ENCODE data around the gene CTSH.
A peak's percentile ranks its signal among the peaks of the same experiment; 100 is the strongest.

CTSH gene

GRCh38 chr15:78977591-78978347 lies 32.9 kb upstream of the CTSH start:
- no peak for DNase-seq

DNA sequence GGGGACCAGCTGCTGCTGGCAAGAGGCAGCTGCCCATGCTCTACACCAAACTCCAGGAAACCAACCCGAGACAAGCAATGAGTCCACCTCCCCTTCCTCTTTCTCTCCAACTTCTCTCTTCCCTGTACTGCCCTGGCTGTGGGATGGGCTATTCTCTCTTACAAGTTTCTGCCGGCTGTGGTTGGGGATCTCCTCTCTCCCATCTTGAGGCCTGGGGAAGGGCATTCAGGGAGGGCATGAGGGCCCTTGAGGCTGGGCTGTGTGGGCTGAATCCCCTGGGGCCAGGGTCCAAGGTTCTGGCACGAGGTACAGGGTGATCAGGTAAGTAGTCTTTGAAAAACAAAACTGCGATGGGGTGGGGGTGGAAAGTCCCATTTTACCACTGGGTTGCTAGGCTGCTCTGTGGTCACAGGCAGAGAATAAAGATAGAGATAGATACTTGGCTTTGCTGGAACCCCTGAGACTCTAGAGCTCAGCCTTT lies 32.3 kb upstream of the CTSH start:
- DNase-seq, result no peak

DNA sequence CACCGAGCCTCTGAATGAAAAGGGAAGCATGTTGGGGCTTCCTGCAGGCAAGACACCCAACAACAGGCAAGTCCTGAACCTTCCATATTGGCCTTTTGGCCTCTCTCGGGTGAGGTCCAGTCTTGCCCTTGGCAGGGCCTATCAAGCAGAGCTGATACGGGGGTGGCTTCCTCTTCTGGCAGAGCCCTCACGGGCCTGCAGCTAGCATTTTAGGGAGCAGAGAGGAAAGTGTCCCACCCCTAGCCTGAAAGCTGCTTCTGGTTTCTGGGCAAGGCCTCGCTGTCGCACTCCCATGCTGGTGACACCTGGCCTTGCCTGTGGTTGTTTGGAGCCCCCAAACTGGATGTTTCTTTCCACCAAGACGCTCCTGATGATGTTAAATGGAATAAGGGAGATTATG lies 31.8 kb upstream of the CTSH start:
- DNase-seq, result no peak

DNA sequence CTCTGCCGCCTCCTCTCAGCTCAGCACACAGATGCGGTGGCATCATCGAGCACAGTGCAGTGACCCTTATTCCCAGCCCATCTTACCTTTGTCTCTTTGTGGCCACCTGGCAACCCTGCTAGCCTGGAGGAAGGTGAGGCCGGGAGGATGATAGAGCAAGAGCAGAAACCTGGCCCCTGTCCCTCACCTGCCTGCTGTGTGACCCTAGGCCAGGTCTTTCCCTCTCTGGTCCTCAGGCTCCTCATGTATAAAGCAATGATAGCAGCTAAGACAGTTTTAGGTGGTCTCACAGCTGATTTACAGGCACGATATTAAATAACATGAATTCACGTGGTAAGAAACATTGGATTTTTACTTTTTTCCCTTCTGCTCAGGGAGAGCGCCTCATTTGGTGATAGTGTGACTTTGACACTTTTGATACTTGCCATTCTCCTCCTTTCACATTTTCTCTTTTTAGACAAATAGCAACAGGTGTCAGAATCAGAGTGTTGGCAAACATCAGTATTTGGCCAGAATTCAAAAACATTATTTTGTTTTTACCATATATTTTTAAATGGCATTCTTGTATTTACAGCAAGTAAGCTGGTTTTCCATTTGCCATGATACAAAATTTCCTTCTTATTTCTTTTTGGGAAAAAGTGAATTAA lies 29.5 kb upstream of the CTSH start:
- DNase-seq, result no peak

DNA sequence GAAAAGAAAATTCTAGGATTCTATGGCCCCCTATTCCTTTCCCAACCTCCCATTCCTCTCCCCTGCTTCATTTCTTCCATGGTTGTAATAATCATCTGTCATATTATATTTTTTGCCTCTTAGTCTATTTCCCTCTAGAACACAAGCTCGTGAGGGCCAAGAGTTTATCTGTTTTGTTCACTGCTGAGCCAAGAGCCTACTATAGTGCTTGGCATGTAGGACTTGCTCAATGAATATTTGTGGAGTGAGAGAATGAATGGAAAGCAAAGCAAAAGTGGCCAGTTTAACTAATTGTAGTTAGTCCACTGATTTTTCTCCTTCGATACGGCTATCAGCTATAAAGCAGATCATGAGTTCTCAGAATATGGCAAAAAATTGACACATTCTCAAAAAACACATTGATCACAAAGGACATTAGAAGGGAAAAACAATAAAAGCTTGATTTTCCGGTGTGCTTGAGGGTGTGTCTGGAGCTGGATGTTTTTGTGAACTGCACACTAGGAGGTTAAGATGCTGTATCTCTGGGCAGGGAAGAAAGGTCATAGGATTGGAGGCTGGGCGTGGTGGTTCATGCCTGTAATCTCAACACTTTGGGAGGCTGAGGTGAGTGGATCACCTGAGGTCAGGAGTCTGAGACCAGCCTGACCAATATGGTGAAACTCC lies 25.0 kb upstream of the CTSH start:
- no peak for DNase-seq

- no peak for DNase-seq
Observed at GRCh38 chr15:78968539-78969271, 23.9 kb upstream of the CTSH start.

- DNase-seq, result no peak
Observed at GRCh38 chr15:78968114-78968513, 23.3 kb upstream of the CTSH start.

DNA sequence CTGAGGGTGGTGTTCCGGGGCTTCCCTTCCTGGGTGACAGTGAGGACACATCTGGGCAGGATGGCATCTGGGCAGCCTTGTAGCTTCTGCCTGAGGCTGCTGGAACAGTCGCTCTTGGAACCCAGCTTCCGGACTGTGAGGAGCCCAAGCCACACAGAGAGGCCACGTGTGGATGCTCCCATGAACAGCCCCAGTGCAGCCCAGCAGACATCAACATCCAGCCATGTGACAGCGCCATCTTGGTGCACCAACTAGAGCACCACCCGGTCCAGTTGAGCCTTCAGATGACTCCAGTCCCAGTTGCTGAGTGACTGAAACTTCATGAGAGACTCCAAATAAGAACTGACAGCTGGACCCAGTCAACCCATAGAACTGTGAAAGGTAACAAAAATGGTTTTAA lies 15.5 kb upstream of the CTSH start:
- no peak for DNase-seq

- DNase-seq, result no peak
Observed at GRCh38 chr15:78959360-78959759, 14.5 kb upstream of the CTSH start.

DNA sequence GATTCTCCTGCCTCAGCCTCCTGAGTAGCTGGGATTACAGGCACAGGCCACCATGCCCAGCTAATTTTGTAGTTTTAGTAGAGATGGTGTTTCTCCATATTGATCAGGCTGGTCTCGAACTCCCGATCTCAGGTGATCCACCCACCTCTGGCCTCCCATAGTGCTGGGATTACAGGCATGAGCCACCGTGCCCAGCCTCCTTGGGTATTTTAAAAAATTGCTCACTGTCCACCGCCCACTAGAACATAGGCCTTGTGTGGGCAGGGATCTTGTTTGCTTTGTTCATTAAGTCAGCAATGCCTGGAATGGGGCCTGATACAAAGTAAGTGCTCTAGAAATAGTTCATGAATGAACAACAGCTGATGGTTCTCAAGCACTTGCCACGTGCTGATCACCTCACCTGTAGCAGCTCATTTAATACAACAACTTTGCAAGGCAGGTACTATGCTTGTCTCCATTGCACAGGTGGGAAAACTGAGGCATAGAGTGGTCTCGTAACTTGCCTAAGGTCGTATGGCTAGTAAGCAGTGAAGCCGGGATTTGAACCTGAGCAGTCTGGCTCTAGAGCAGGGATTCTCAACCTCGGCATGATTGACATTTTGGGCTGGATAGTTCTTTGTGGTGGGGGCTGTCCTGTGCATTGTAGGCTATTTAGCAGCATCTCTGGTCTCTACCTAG lies 12.7 kb upstream of the CTSH start:
- DNase-seq, result no peak

DNA sequence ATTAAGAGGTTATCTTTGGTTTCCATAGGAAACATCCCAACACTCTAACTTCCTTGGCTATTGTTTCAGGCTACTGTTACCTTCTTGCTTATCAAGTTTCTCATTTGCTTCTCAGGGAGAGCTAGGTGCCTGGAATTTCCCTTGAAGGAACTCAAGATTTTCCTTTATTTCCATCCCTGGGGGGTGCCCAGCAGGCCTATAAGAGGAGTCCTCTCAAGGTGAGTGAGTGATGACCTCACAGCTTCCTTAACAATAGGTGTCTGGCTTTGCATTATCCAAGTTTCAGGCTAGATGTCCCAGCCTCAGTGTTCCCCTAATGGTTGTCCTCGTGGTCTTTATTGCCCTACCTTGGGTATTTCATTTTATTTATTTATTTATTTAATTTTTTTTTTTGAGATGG lies 12.1 kb upstream of the CTSH start:
- no peak for DNase-seq

GRCh38 chr15:78955355-78955754 lies 10.5 kb upstream of the CTSH start:
- DNase-seq, result no peak

DNA sequence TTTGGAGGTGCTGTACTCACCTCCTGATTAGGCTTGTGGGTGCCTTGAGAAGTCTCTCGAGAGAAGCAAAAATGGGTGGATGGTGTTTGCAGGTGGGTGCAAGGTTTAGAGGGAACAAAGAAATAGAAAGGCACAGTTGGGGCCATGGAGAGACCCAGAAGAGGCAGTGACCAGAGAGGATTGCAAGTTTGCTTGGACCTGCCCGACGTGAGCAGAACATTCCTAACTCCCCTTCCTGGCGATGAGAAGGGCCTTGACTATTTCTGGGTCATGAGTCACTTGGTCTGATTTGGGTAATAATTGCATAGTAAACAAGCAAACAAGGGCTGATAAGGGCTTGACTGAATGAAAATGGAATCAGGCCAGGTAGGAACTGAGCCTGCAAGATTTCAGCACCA lies 7.0 kb upstream of the CTSH start:
- no peak for DNase-seq

- DNase-seq, result no peak
Observed at GRCh38 chr15:78950902-78951840, 6.3 kb upstream of the CTSH start.

GRCh38 chr15:78950343-78950742 lies 5.5 kb upstream of the CTSH start:
- DNase-seq, result no peak

DNA sequence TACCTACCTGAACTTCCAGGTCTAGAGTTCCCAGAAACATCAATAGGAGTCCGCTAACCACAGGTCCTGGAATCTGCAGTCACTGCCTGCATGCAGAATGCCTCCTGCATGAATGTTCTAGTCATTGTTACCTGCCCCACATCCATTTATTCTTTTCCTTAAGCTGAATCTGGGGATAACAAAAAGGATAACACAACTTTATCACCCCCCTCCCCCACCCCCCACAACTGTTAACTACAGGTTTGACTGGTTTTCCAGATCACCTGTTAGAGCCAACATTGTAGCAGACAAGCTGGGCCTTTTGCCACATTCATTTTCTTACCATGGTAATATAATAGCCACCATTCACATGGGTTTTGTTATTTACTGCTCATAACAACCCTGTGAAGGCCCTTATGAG lies 4.6 kb upstream of the CTSH start:
- DNase-seq, result no peak

DNA sequence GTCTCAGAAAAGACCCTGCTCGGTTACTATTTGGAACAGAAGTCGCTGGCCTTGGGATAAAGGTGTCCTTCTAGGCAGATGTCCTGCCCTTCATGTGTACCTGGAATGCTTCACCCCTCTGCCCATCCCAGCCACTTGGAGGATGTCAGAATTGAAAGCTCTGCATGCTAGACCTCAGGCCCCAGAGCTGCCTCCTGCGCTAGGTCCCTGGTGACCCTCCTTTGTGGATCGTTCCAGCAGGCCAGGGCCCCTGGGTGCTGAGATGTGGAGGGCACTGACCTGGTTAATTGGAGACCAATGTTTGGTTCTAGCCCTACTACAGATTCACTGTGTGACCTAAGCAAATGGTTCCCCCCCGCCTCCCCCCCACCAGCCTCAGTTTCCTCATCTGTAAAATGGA lies 2.7 kb upstream of the CTSH start:
- no peak for DNase-seq

DNA sequence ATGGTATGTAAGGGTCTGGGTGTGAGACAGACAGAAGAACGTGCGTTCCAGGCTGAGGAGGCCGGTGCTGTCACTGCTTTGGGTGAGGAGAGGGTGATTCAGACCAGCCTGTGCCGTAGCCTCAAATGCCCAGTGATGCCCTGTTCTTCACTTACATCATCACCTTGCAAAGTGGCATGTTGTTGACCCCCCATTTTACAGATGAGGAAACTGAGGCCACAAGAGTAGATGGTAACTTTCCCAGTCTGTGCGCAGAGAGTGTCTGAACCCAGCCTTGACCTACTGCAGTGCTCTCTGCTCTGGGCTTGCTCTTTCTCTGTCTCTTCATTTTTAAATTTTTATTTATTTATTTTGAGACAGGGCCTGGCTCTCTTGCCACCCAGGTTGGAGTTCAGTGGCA lies 1.6 kb upstream of the CTSH start:
- DNase-seq, result no peak

DNA sequence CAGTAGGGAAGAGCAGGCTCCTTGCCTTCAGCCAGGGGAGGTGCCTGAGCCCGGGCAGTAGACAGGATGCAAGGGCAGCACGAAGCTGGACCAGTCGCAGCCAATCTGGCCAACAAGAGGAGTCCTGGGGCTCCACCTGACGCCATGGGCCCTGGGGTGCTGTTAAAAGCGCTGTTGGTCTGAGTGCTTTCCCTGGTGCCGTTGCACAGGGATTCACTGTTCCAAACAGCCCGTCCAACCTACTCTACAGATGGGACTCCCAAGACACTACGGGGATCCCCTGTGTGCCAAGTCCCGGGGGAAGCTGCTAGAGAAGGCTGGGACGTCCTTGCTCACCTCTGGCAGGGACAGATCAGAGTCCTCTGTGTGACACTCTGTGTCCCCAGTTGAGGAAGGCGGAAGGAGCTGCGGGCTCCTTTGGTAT lies 632 bp downstream of the CTSH start:
- DNase-seq, result peak in 1 of 2 donors; percentile 6

DNA sequence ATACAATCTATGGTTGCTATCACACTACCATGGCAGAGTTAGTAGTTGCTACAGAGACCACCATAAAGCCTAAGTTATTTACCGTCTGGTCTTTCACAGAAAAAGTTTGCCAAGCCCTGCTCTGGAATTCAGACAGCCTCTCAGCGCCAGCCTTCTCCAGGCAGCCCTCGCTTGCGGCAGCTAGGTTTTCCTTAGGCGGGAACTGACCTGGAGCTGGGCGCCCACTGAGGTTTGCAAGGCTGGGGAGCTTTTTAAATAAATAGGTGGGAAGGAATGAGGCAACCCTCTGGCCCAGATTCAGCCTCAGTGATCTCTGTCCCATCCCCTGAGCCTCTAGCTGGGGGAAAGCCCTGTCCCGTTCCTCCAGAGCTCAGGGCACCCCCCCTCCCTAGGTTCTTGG lies 1.2 kb downstream of the CTSH start:
- no peak for DNase-seq

- DNase-seq, result no peak
Observed at GRCh38 chr15:78942741-78943140, 2.1 kb downstream of the CTSH start.

All from activated CD4-positive, alpha-beta T cell treated with anti-CD3 and anti-CD28 coated beads for 4 hours (primary cell).